Vagina (tissue), 2 donors: ENCODE results near the gene HM13.

Experiments
- CTCF ChIP-seq, 3 experiments: fragments of 450-650 bp in 2 of 3; fragments of 200-600 bp in 1 of 3; sonication (generic) in 1 of 3; IDR thresholded peaks; one replicate each; pipeline ENCODE4 v1.5.1; 2017 to 2019; ENCODE audit warnings: antibody characterized with exemption in 3 of 3, mild to moderate bottlenecking in 2 of 3, moderate library complexity in 2 of 3
- POLR2AphosphoS5 ChIP-seq, 2 donors: sonication (generic); formaldehyde crosslinking; IDR thresholded peaks; one replicate each; pipeline ENCODE4 v1.9.0; 2017; ENCODE audit warnings: antibody characterized with exemption in 2 of 2, mild to moderate bottlenecking in 2 of 2, low read depth in 1 of 2; ENCODE audit not compliant: insufficient read depth in 1 of 2

- TF ChIP-seq CTCF (IDR thresholded peaks at IDR 0.05) (no peak), POLR2AphosphoS5 (IDR thresholded peaks at IDR 0.05; ENCODE audit: insufficient read depth in 1 of 2, low read depth in 1 of 2) (no peak)
Measured at GRCh38 chr20:31587545-31588389, 73.5 kb downstream of the HM13 start.
